ENCODE results near the gene ANO10. TPM values are rescaled to one million over a fixed set of nuclear protein-coding genes. Genes with fewer than 3 reads are reported as not detected.
A peak's percentile ranks its signal among the peaks of the same experiment; 100 is the strongest.

ANO10 gene
- total RNA-seq, 1 donor from 2014 or later = 32.0 TPM

DNA sequence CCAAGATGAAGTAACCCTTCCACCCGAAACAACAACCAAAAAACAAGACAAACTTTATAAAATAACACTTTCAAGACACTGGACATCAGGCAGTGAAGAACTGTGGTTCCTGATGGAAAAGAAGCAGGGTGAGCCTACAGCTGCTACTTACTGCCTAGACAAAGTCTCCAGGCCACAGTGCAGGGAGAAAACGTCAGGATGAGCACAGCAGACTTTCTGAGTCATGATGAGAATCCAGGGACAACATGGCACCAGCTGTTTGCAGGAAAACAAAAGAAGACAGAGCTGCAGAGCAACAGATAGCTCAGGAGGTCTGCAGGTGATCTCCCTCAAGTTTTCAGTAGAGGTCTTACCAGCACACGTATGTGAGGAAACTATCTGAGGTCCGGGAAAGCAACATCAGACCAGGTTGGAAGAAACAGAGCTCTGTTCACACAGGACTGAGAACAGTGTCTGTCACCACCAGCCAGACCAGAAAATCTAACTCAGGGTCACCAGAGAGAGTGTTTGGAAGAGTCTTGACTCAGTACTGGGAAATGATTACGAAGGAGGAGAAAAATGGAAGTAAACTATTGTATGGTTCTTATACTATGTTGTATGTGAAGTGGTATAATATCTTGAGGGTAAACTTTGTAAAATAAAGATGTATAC, 108.9 kb downstream of the ANO10 start:
- Mint-ChIP-seq H3K27ac (ENCODE audit: unreplicated experiment) (no peak overlapping the region), H3K36me3 (ENCODE audit: low read depth) (peaks cover 8% of the 10 kb centered on the region), H3K27me3 (ENCODE audit: low read depth) (no peaks in the 10 kb centered on the region), H3K4me1 (no peaks in the 10 kb centered on the region), H3K9me3 (no peaks in the 10 kb centered on the region), H3K4me3 (no peak overlapping the region)
- TF ChIP-seq, protein P1, sequence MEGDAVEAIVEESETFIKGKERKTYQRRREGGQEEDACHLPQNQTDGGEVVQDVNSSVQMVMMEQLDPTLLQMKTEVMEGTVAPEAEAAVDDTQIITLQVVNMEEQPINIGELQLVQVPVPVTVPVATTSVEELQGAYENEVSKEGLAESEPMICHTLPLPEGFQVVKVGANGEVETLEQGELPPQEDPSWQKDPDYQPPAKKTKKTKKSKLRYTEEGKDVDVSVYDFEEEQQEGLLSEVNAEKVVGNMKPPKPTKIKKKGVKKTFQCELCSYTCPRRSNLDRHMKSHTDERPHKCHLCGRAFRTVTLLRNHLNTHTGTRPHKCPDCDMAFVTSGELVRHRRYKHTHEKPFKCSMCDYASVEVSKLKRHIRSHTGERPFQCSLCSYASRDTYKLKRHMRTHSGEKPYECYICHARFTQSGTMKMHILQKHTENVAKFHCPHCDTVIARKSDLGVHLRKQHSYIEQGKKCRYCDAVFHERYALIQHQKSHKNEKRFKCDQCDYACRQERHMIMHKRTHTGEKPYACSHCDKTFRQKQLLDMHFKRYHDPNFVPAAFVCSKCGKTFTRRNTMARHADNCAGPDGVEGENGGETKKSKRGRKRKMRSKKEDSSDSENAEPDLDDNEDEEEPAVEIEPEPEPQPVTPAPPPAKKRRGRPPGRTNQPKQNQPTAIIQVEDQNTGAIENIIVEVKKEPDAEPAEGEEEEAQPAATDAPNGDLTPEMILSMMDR (conservative IDR thresholded peaks at IDR 0.05) = no peak
- DNase-seq (ENCODE audit: low read depth, low spot score) = no peak

DNA sequence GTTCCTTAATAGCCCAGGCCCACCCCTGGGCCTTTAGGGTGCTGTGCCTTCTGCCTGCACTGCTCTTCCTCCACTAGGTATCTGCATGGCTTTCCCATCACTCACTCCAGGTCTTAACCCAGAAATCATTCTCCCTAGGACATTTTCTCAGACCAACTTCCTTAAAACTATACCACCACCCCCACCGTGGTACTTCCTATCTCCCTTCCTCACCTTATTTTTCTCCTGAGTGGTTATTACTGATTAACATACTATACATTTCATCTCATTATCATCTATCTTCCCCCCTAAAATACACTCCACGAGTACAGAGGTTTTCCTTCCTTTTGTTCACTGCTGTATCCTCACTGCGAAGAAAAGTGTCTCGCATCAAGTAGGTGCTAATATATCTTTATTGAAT, 115.2 kb downstream of the ANO10 start:
- H3K27ac Mint-ChIP-seq (ENCODE audit: unreplicated experiment) = no peak overlapping the region
- H3K4me3 Mint-ChIP-seq = no peak overlapping the region
- H3K4me1 Mint-ChIP-seq = no peaks in the 10 kb centered on the region
- no peaks in the 10 kb centered on the region for H3K27me3 Mint-ChIP-seq (ENCODE audit: low read depth)
- no peak for DNase-seq (ENCODE audit: low read depth, low spot score)
- TF ChIP-seq, protein P1 (conservative IDR thresholded peaks at IDR 0.05) = no peak
- no peaks in the 10 kb centered on the region for H3K9me3 Mint-ChIP-seq
- no peaks in the 10 kb centered on the region for H3K36me3 Mint-ChIP-seq (ENCODE audit: low read depth)

DNA sequence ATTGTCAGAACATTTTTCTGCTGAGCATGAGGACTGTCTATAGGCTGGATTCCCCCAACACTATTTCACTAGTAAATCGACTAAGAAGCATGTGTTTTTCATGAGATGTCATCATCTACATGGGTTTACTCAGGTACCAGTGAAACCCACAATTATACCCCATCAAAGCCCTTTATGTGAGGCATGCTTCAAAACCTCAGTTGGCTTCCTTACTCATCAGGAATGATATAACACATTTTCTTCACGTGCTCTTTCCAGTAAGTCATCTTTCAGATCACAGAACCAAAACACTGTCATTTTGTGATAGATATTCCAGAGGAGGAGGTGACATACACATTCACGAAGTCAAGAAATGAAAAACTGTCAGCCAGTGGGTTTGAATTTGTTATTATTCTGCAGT, 116.5 kb downstream of the ANO10 start:
- H3K27me3 Mint-ChIP-seq (ENCODE audit: low read depth) = no peaks in the 10 kb centered on the region
- H3K4me3 Mint-ChIP-seq = no peak overlapping the region
- H3K27ac Mint-ChIP-seq (ENCODE audit: unreplicated experiment) = no peak overlapping the region
- TF ChIP-seq, protein P1 (conservative IDR thresholded peaks at IDR 0.05) = no peak
- no peak for DNase-seq (ENCODE audit: low read depth, low spot score)
- H3K9me3 Mint-ChIP-seq = no peaks in the 10 kb centered on the region
- H3K36me3 Mint-ChIP-seq (ENCODE audit: low read depth) = no peaks in the 10 kb centered on the region
- H3K4me1 Mint-ChIP-seq = no peaks in the 10 kb centered on the region

DNA sequence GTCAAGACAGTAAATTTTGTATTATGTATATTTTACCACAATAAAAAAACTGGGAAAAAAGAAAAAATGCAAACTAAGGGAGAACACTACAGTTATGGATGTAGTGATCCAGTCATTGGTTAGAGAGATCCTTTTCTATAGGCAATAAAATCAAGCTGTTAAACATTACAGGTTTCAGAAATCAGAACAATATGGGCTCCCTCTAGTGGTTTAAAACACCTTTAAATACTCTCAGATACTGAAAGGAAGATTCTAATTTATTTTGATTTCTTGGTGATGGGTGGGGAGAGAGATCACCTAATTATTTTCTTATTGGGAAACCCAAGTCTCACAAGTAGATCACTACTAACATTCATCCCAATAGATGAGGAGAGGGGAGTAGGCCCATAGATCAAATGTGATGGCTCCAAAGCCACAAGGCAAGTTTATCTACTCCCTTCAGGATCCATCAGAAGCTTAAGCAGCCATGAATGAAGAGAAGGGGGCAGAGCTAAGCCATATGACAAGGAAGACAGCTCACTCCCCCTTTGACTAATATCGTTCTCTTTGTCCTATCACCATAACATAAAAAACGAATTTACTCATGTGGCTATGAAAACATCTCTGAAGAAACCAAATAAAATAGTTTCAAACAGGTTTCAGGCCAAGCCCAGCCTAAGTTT, 118.6 kb downstream of the ANO10 start:
- Mint-ChIP-seq H3K27me3 (ENCODE audit: low read depth) (no peaks in the 10 kb centered on the region), H3K4me3 (no peak overlapping the region), H3K27ac (ENCODE audit: unreplicated experiment) (no peak overlapping the region), H3K4me1 (no peaks in the 10 kb centered on the region), H3K36me3 (ENCODE audit: low read depth) (no peaks in the 10 kb centered on the region), H3K9me3 (no peaks in the 10 kb centered on the region)
- no peak for DNase-seq (ENCODE audit: low read depth, low spot score)
- TF ChIP-seq, protein P1 (conservative IDR thresholded peaks at IDR 0.05) = peak; percentile 73

DNA sequence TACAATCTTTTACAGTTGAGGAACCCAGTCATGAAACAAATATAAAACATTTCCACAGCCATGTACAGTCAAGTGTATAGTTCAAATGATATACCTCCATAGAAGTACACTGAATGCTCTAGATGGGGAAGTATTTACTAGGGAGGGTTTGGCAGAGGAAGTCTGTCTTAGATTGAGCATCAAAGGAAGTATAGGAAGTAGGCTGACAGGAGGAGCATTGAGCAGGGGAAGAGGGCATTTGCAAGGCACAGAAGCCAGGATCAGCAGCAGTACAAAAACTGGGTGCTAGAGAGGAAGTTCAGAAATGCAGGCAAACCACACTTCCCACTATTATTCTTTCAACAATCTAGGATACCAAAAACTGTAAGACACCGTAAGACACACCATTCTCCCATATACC, 122.6 kb downstream of the ANO10 start:
- Mint-ChIP-seq H3K4me1 (no peaks in the 10 kb centered on the region), H3K9me3 (no peaks in the 10 kb centered on the region), H3K27me3 (ENCODE audit: low read depth) (no peaks in the 10 kb centered on the region), H3K4me3 (no peak overlapping the region), H3K36me3 (ENCODE audit: low read depth) (no peaks in the 10 kb centered on the region), H3K27ac (ENCODE audit: unreplicated experiment) (no peak overlapping the region)
- TF ChIP-seq, protein P1 (conservative IDR thresholded peaks at IDR 0.05) = no peak
- no peak for DNase-seq (ENCODE audit: low read depth, low spot score)
